ENCODE measurements around the gene SHISAL2A. TPM values are rescaled to one million over a fixed set of nuclear protein-coding genes. Genes with fewer than 3 reads are reported as not detected.

Gene SHISAL2A
- polyA plus RNA-seq, 3 donors = 0.03 to 0.28 TPM; not detected in 1

- H3K27ac Mint-ChIP-seq = no peak overlapping the region
- H3K36me3 ChIP-seq (replicated peaks in 1 of 2; ENCODE audit: control insufficient read depth in 1 of 2, insufficient read depth in 2 of 2, low read length in 2 of 2) = no peaks in the 10 kb centered on the region
- no peak overlapping the region for H3K9ac ChIP-seq (ENCODE audit: insufficient read depth, low read length, poor library complexity, severe bottlenecking)
- 86% methylated on average over 1 of the region's 3 CpGs for WGBS (ENCODE audit: insufficient coverage)
- H3K4me1 Mint-ChIP-seq = peaks cover 9% of the 10 kb centered on the region
- no peak for TF ChIP-seq CTCF (IDR thresholded peaks at IDR 0.05)
- DNase-seq = no peak
- no peaks in the 10 kb centered on the region for H4K20me1 ChIP-seq (ENCODE audit: insufficient read depth, low read length)
- no peaks in the 10 kb centered on the region for H3K27me3 ChIP-seq (ENCODE audit: control insufficient read depth in 2 of 2, insufficient read depth in 2 of 2, low read length in 2 of 2)
- no peak overlapping the region for H3K27ac ChIP-seq (ENCODE audit: low read depth in 1 of 2, low read length in 2 of 2)
- peaks cover 0 to 6% (median 2%) of the 10 kb centered on the region in 3 donors for H3K27me3 Mint-ChIP-seq (ENCODE audit: low read depth in 3 of 3)
- H3K4me3 Mint-ChIP-seq = no peak overlapping the region
- no peaks in the 10 kb centered on the region for H3K9me3 ChIP-seq (replicated peaks in 1 of 2; ENCODE audit: control insufficient read depth in 1 of 2, insufficient read depth in 1 of 2, low read length in 2 of 2)
- H3K36me3 Mint-ChIP-seq = peaks cover 0 to 3% of the 10 kb centered on the region in 2 donors
- H2AFZ ChIP-seq (ENCODE audit: insufficient read depth, low read depth, low read length, poor library complexity, severe bottlenecking) = no peak overlapping the region
- H3K4me2 ChIP-seq (replicated peaks; ENCODE audit: extremely low read depth, low read length, poor library complexity, severe bottlenecking) = no peak overlapping the region
- no peak overlapping the region for H3K4me3 ChIP-seq (replicated peaks in 1 of 3; ENCODE audit: low read depth in 2 of 3, low read length in 3 of 3)
- H3K79me2 ChIP-seq (ENCODE audit: insufficient read depth, low read length) = no peaks in the 10 kb centered on the region
- H3K4me1 ChIP-seq (ENCODE audit: control insufficient read depth in 1 of 2, insufficient read depth in 2 of 2, low read length in 2 of 2) = no peaks in the 10 kb centered on the region
- H3K9me3 Mint-ChIP-seq = no peaks in the 10 kb centered on the region
- intact Hi-C loops (cut with micrococcal nuclease) = no loop called here
Observed at GRCh38 chr1:52659356-52659755, 26.4 kb downstream of the SHISAL2A start.

- Mint-ChIP-seq H3K27ac (no peak overlapping the region), H3K9me3 (no peaks in the 10 kb centered on the region), H3K4me3 (no peak overlapping the region), H3K36me3 (peaks cover 0 to 3% of the 10 kb centered on the region in 2 donors), H3K4me1 (peaks cover 9% of the 10 kb centered on the region), H3K27me3 (ENCODE audit: low read depth in 3 of 3) (peaks cover 0 to 6% (median 2%) of the 10 kb centered on the region in 3 donors)
- Histone ChIP-seq H3K4me2 (replicated peaks; ENCODE audit: extremely low read depth, low read length, poor library complexity, severe bottlenecking) (no peak overlapping the region), H2AFZ (ENCODE audit: insufficient read depth, low read depth, low read length, poor library complexity, severe bottlenecking) (no peak overlapping the region), H3K4me3 (replicated peaks in 1 of 3; ENCODE audit: low read depth in 2 of 3, low read length in 3 of 3) (no peak overlapping the region), H3K4me1 (ENCODE audit: control insufficient read depth in 1 of 2, insufficient read depth in 2 of 2, low read length in 2 of 2) (no peaks in the 10 kb centered on the region), H4K20me1 (ENCODE audit: insufficient read depth, low read length) (no peaks in the 10 kb centered on the region), H3K9me3 (replicated peaks in 1 of 2; ENCODE audit: control insufficient read depth in 1 of 2, insufficient read depth in 1 of 2, low read length in 2 of 2) (no peaks in the 10 kb centered on the region), H3K27ac (ENCODE audit: low read depth in 1 of 2, low read length in 2 of 2) (no peak overlapping the region), H3K36me3 (replicated peaks in 1 of 2; ENCODE audit: control insufficient read depth in 1 of 2, insufficient read depth in 2 of 2, low read length in 2 of 2) (no peaks in the 10 kb centered on the region), H3K27me3 (ENCODE audit: control insufficient read depth in 2 of 2, insufficient read depth in 2 of 2, low read length in 2 of 2) (no peaks in the 10 kb centered on the region), H3K79me2 (ENCODE audit: insufficient read depth, low read length) (no peaks in the 10 kb centered on the region), H3K9ac (ENCODE audit: insufficient read depth, low read length, poor library complexity, severe bottlenecking) (no peak overlapping the region)
- 89% methylated on average over 10 of the region's 13 CpGs for WGBS (ENCODE audit: insufficient coverage)
- DNase-seq = no peak
- intact Hi-C loops (cut with micrococcal nuclease) = no loop called here
- no peak for TF ChIP-seq CTCF (IDR thresholded peaks at IDR 0.05)
Observed at GRCh38 chr1:52659851-52660596, 27.1 kb downstream of the SHISAL2A start.

Data from CD14-positive monocyte (primary cell).